ENCODE measurements around the gene NISCH.

NISCH gene

GRCh38 chr3:52455283-52456168 is at the start of gene NISCH:
NISCH (plus strand) TSS chr3:52455604; CDS start chr3:52455642, 38 bp downstream.
- no peak for TF ChIP-seq CTCF (conservative IDR thresholded peaks at IDR 0.05; ENCODE audit: low read depth)
- H3K27ac ChIP-seq, result peak within 1 kb of the TSS; percentile 89
- DNase-seq (ENCODE audit: low spot score), result peak; percentile 87
- POLR2A ChIA-PET (ENCODE audit: low non-redundant PET), result no interaction called here
- CTCF ChIA-PET, result interaction anchor here (0.5 kb wide), 1 partner anchor 106 kb away, joined by 3 read pairs; no protein-coding TSS in a partner anchor

GRCh38 chr3:52406231-52406661 is 49.2 kb upstream of the NISCH start:
- peak; percentile 70 for DNase-seq (ENCODE audit: low spot score)
- POLR2A ChIA-PET (ENCODE audit: low non-redundant PET), result no interaction called here
- CTCF ChIA-PET, result interaction anchor here (0.5 to 1.2 kb wide), 2 partner anchors 22 to 61 kb away, joined by 3 to 4 read pairs; no protein-coding TSS in a partner anchor
- H3K27ac ChIP-seq, result peak overlapping the region; percentile 79
- no peak for TF ChIP-seq CTCF (conservative IDR thresholded peaks at IDR 0.05; ENCODE audit: low read depth)

GRCh38 chr3:52406791-52407510 is 48.5 kb upstream of the NISCH start:
- DNase-seq (ENCODE audit: low spot score), result no peak
- POLR2A ChIA-PET (ENCODE audit: low non-redundant PET), result no interaction called here
- peak overlapping the region; percentile 79 for H3K27ac ChIP-seq
- no peak for TF ChIP-seq CTCF (conservative IDR thresholded peaks at IDR 0.05; ENCODE audit: low read depth)
- CTCF ChIA-PET, result interaction anchor here (0.5 kb wide), 1 partner anchor 61 kb away, joined by 4 read pairs; no protein-coding TSS in a partner anchor

- POLR2A ChIA-PET (ENCODE audit: low non-redundant PET), result no interaction called here
- H3K27ac ChIP-seq, result peak overlapping the region; percentile 79
- no peak for TF ChIP-seq CTCF (conservative IDR thresholded peaks at IDR 0.05; ENCODE audit: low read depth)
- CTCF ChIA-PET, result no interaction called here
- DNase-seq (ENCODE audit: low spot score), result no peak
Measured at GRCh38 chr3:52407779-52408178, 47.6 kb upstream of the NISCH start.

- POLR2A ChIA-PET (ENCODE audit: low non-redundant PET), result no interaction called here
- TF ChIP-seq CTCF (conservative IDR thresholded peaks at IDR 0.05; ENCODE audit: low read depth), result no peak
- no peak overlapping the region for H3K27ac ChIP-seq
- no peak for DNase-seq (ENCODE audit: low spot score)
- CTCF ChIA-PET, result no interaction called here
Measured at GRCh38 chr3:52408466-52408865, 46.9 kb upstream of the NISCH start.

- POLR2A ChIA-PET (ENCODE audit: low non-redundant PET), result no interaction called here
- no peak overlapping the region for H3K27ac ChIP-seq
- no peak for TF ChIP-seq CTCF (conservative IDR thresholded peaks at IDR 0.05; ENCODE audit: low read depth)
- CTCF ChIA-PET, result no interaction called here
- DNase-seq (ENCODE audit: low spot score), result no peak
Measured at GRCh38 chr3:52415800-52416199, 39.6 kb upstream of the NISCH start.

Measured in RWPE1 (cell line).